ENCODE results near the gene SLC6A6. TPM values are rescaled to one million over a fixed set of nuclear protein-coding genes. Genes with fewer than 3 reads are reported as not detected.

SLC6A6 gene
- total RNA-seq, 3 donors from 2014 or later = 22.1 to 52.4 (median 27.5) TPM

GRCh38 chr3:14463330-14464140 is 61.1 kb downstream of the SLC6A6 start:
- intact Hi-C loops (cut with DNase I; ENCODE audit: low total_unique reads) = no loop called here
- Histone ChIP-seq H3K4me1 (peaks cover 5 to 8% of the 10 kb centered on the region in 2 donors), H3K36me3 (no peaks in the 10 kb centered on the region), H3K27me3 (no peaks in the 10 kb centered on the region), H3K27ac (no peak overlapping the region), H3K9me3 (no peaks in the 10 kb centered on the region), H3K4me3 (no peak overlapping the region)
- no peak for TF ChIP-seq POLR2A (IDR thresholded peaks at IDR 0.05)
- no peak for TF ChIP-seq CTCF (IDR thresholded peaks at IDR 0.05)
- no peak for TF ChIP-seq POLR2AphosphoS5 (IDR thresholded peaks at IDR 0.05)
- DNase-seq (ENCODE audit: low spot score in 2 of 2) = no peak

- DNase-seq (ENCODE audit: low spot score in 2 of 2) = no peak
- Histone ChIP-seq H3K27me3 (no peaks in the 10 kb centered on the region), H3K27ac (no peak overlapping the region), H3K4me3 (no peak overlapping the region), H3K9me3 (no peaks in the 10 kb centered on the region), H3K36me3 (no peaks in the 10 kb centered on the region), H3K4me1 (peaks cover 5 to 8% of the 10 kb centered on the region in 2 donors)
- intact Hi-C loops (cut with DNase I; ENCODE audit: low total_unique reads) = no loop called here
- TF ChIP-seq POLR2A (IDR thresholded peaks at IDR 0.05) (no peak), CTCF (IDR thresholded peaks at IDR 0.05) (no peak), POLR2AphosphoS5 (IDR thresholded peaks at IDR 0.05) (no peak)
Measured at GRCh38 chr3:14464141-14464465, 61.7 kb downstream of the SLC6A6 start.

- H3K4me1 ChIP-seq = peaks cover 5 to 8% of the 10 kb centered on the region in 2 donors
- no peaks in the 10 kb centered on the region for H3K27me3 ChIP-seq
- H3K4me3 ChIP-seq = no peak overlapping the region
- intact Hi-C loops (cut with DNase I; ENCODE audit: low total_unique reads) = no loop called here
- H3K9me3 ChIP-seq = no peaks in the 10 kb centered on the region
- no peak for TF ChIP-seq POLR2AphosphoS5 (IDR thresholded peaks at IDR 0.05)
- TF ChIP-seq CTCF (IDR thresholded peaks at IDR 0.05) = no peak
- no peak for TF ChIP-seq POLR2A (IDR thresholded peaks at IDR 0.05)
- no peaks in the 10 kb centered on the region for H3K36me3 ChIP-seq
- no peak for DNase-seq (ENCODE audit: low spot score in 2 of 2)
- no peak overlapping the region for H3K27ac ChIP-seq
Measured at GRCh38 chr3:14464521-14464920, 62.1 kb downstream of the SLC6A6 start.

GRCh38 chr3:14465425-14465824 is 63.0 kb downstream of the SLC6A6 start:
- Histone ChIP-seq H3K36me3 (no peaks in the 10 kb centered on the region), H3K27ac (no peak overlapping the region), H3K27me3 (no peaks in the 10 kb centered on the region), H3K4me3 (no peak overlapping the region), H3K9me3 (no peaks in the 10 kb centered on the region), H3K4me1 (peaks cover 2 to 8% of the 10 kb centered on the region in 2 donors)
- intact Hi-C loops (cut with DNase I; ENCODE audit: low total_unique reads) = loop anchor here (5.0 kb wide), 1 partner anchor 203 kb away; no protein-coding TSS in a partner anchor
- no peak for DNase-seq (ENCODE audit: low spot score in 2 of 2)
- TF ChIP-seq CTCF (IDR thresholded peaks at IDR 0.05) (no peak), POLR2AphosphoS5 (IDR thresholded peaks at IDR 0.05) (no peak)

GRCh38 chr3:14466179-14466903 is 63.9 kb downstream of the SLC6A6 start:
- Histone ChIP-seq H3K36me3 (no peaks in the 10 kb centered on the region), H3K27me3 (no peaks in the 10 kb centered on the region), H3K9me3 (no peaks in the 10 kb centered on the region), H3K27ac (no peak overlapping the region), H3K4me1 (no peaks in the 10 kb centered on the region), H3K4me3 (no peak overlapping the region)
- TF ChIP-seq CTCF (IDR thresholded peaks at IDR 0.05) (no peak), POLR2A (IDR thresholded peaks at IDR 0.05) (no peak), POLR2AphosphoS5 (IDR thresholded peaks at IDR 0.05) (no peak)
- DNase-seq (ENCODE audit: low spot score in 2 of 2) = no peak
- intact Hi-C loops (cut with DNase I; ENCODE audit: low total_unique reads) = loop anchor here (5.0 kb wide), 1 partner anchor 204 kb away; no protein-coding TSS in a partner anchor

Measured in breast epithelium (tissue), 4 donors.